HUES64 (cell line): ENCODE data around the gene DPP6.

Source experiments
- H3K27ac ChIP-seq: 2 replicates; pipeline ENCODE4 v1.7.0; 2013; ENCODE audit warnings: low read depth, low read length, inconsistent platforms
- H3K27me3 ChIP-seq: 2 replicates; pipeline ENCODE4 v1.6.1; 2013; ENCODE audit warnings: mild to moderate bottlenecking, low read length; ENCODE audit not compliant: insufficient read depth
- H3K36me3 ChIP-seq: 2 replicates; pipeline ENCODE4 v1.6.1; 2013; ENCODE audit warnings: mild to moderate bottlenecking, low read length; ENCODE audit not compliant: insufficient read depth
- H3K4me1 ChIP-seq: 2 replicates; pipeline ENCODE4 v1.6.1; 2013; ENCODE audit warnings: mild to moderate bottlenecking, low read length, moderate library complexity; ENCODE audit not compliant: insufficient read depth
- H3K4me3 ChIP-seq: 2 replicates; pipeline ENCODE4 v1.5.1; 2013; ENCODE audit warnings: mild to moderate bottlenecking, low read length, moderate library complexity
- H3K9ac ChIP-seq: 2 replicates; pipeline ENCODE4 v1.6.1; 2013; ENCODE audit warnings: mild to moderate bottlenecking, low read depth, low read length
- H3K9me3 ChIP-seq: 2 replicates; pipeline ENCODE4 v1.6.1; 2013; ENCODE audit warnings: low read depth, low read length; ENCODE audit not compliant: insufficient read depth
- WGBS: fragments of 150-250, 120-280 bp; methylation state at CpG from one replicate; pipeline ENCODE4 v1.1.7; 2013; ENCODE audit warnings: missing lambda C conversion rate; 5-methylcytosine and 5-hydroxymethylcytosine counted together

DPP6 gene

GRCh38 chr7:154841731-154842331, 789.6 kb downstream of the DPP6 start:
- no peak overlapping the region for H3K27ac ChIP-seq
- H3K27me3 ChIP-seq, result no peaks in the 10 kb centered on the region
- H3K4me1 ChIP-seq, result no peaks in the 10 kb centered on the region; the same call in 1 of the 2 replicates
- 88% methylated on average over 17 of the region's 18 CpGs for WGBS
- no peaks in the 10 kb centered on the region for H3K9me3 ChIP-seq
- no peaks in the 10 kb centered on the region for H3K36me3 ChIP-seq
- H3K4me3 ChIP-seq, result no peak overlapping the region
- no peak overlapping the region for H3K9ac ChIP-seq

- H3K36me3 ChIP-seq, result no peaks in the 10 kb centered on the region
- 90% methylated on average over 5 of the region's 6 CpGs for WGBS
- no peak overlapping the region for H3K27ac ChIP-seq
- H3K9me3 ChIP-seq, result no peaks in the 10 kb centered on the region
- no peak overlapping the region for H3K4me3 ChIP-seq
- no peaks in the 10 kb centered on the region for H3K27me3 ChIP-seq
- no peak overlapping the region for H3K9ac ChIP-seq
- no peaks in the 10 kb centered on the region; the same call in 1 of the 2 replicates for H3K4me1 ChIP-seq
Observed at GRCh38 chr7:154842591-154842990, 790.4 kb downstream of the DPP6 start.

- WGBS, result 95% methylated on average over 5 of the region's 5 CpGs
Observed at GRCh38 chr7:154843670-154844237, 791.6 kb downstream of the DPP6 start.

GRCh38 chr7:154844499-154844898, 792.3 kb downstream of the DPP6 start:
- Histone ChIP-seq H3K27ac (no peak overlapping the region), H3K4me3 (no peak overlapping the region), H3K36me3 (no peaks in the 10 kb centered on the region), H3K4me1 (no peaks in the 10 kb centered on the region; the same call in none of the 2 replicates), H3K9me3 (no peaks in the 10 kb centered on the region), H3K9ac (no peak overlapping the region), H3K27me3 (no peaks in the 10 kb centered on the region)
- WGBS, result 78% methylated on average over 4 of the region's 5 CpGs

More at GRCh38 chr7:154843670-154844237, 791.6 kb downstream of the DPP6 start:
- H3K4me1 ChIP-seq, result no peaks in the 10 kb centered on the region; the same call in none of the 2 replicates
- H3K27me3 ChIP-seq, result no peaks in the 10 kb centered on the region
- H3K9ac ChIP-seq, result no peak overlapping the region
- H3K27ac ChIP-seq, result no peak overlapping the region
- no peaks in the 10 kb centered on the region for H3K9me3 ChIP-seq
- no peaks in the 10 kb centered on the region for H3K36me3 ChIP-seq
- H3K4me3 ChIP-seq, result no peak overlapping the region

- Histone ChIP-seq H3K4me1 (no peaks in the 10 kb centered on the region; the same call in none of the 2 replicates), H3K4me3 (no peak overlapping the region), H3K9ac (no peak overlapping the region), H3K27me3 (no peaks in the 10 kb centered on the region), H3K9me3 (no peaks in the 10 kb centered on the region), H3K36me3 (no peaks in the 10 kb centered on the region), H3K27ac (no peak overlapping the region)
- 95% methylated on average over 5 of the region's 5 CpGs for WGBS
Observed at GRCh38 chr7:154844955-154845354, 792.8 kb downstream of the DPP6 start.

GRCh38 chr7:154848464-154848863, 796.3 kb downstream of the DPP6 start:
- no peak overlapping the region for H3K9ac ChIP-seq
- H3K4me3 ChIP-seq, result no peak overlapping the region
- WGBS, result 69% methylated on average over 2 of the region's 2 CpGs
- H3K9me3 ChIP-seq, result no peaks in the 10 kb centered on the region
- no peaks in the 10 kb centered on the region for H3K27me3 ChIP-seq
- no peaks in the 10 kb centered on the region for H3K36me3 ChIP-seq
- H3K4me1 ChIP-seq, result no peaks in the 10 kb centered on the region; the same call in 1 of the 2 replicates
- no peak overlapping the region for H3K27ac ChIP-seq

GRCh38 chr7:154852205-154852604, 800.0 kb downstream of the DPP6 start:
- Histone ChIP-seq H3K9me3 (no peaks in the 10 kb centered on the region), H3K27ac (no peak overlapping the region), H3K4me1 (no peaks in the 10 kb centered on the region; the same call in 1 of the 2 replicates), H3K9ac (no peak overlapping the region), H3K36me3 (no peaks in the 10 kb centered on the region), H3K27me3 (no peaks in the 10 kb centered on the region), H3K4me3 (no peak overlapping the region)
- 92% methylated on average over 4 of the region's 4 CpGs for WGBS

GRCh38 chr7:154853063-154853726, 801.0 kb downstream of the DPP6 start:
- WGBS, result 91% methylated on average over 8 of the region's 8 CpGs
- Histone ChIP-seq H3K36me3 (no peaks in the 10 kb centered on the region), H3K9me3 (no peaks in the 10 kb centered on the region), H3K27ac (no peak overlapping the region), H3K4me3 (no peak overlapping the region), H3K9ac (no peak overlapping the region), H3K4me1 (peaks cover 4% of the 10 kb centered on the region), H3K27me3 (no peaks in the 10 kb centered on the region)

GRCh38 chr7:154853727-154854095, 801.5 kb downstream of the DPP6 start:
- Histone ChIP-seq H3K9me3 (no peaks in the 10 kb centered on the region), H3K4me3 (no peak overlapping the region), H3K27ac (no peak overlapping the region), H3K4me1 (peaks cover 4% of the 10 kb centered on the region), H3K36me3 (no peaks in the 10 kb centered on the region), H3K9ac (no peak overlapping the region), H3K27me3 (no peaks in the 10 kb centered on the region)
- WGBS, result 90% methylated on average over 4 of the region's 4 CpGs

- Histone ChIP-seq H3K4me1 (peaks cover 4% of the 10 kb centered on the region; the same call in 1 of the 2 replicates), H3K27me3 (no peaks in the 10 kb centered on the region), H3K9ac (no peak overlapping the region), H3K4me3 (no peak overlapping the region), H3K36me3 (no peaks in the 10 kb centered on the region), H3K27ac (no peak overlapping the region), H3K9me3 (no peaks in the 10 kb centered on the region)
- WGBS, result 95% methylated on average over 14 of the region's 14 CpGs
Observed at GRCh38 chr7:154854836-154855235, 802.6 kb downstream of the DPP6 start.

- H3K27ac ChIP-seq, result no peak overlapping the region
- no peak overlapping the region for H3K4me3 ChIP-seq
- no peaks in the 10 kb centered on the region for H3K9me3 ChIP-seq
- H3K27me3 ChIP-seq, result no peaks in the 10 kb centered on the region
- H3K9ac ChIP-seq, result no peak overlapping the region
- WGBS, result 91% methylated on average over 12 of the region's 12 CpGs
- H3K4me1 ChIP-seq, result peaks cover 4% of the 10 kb centered on the region; the same call in 1 of the 2 replicates
- H3K36me3 ChIP-seq, result no peaks in the 10 kb centered on the region
Observed at GRCh38 chr7:154855366-154855765, 803.2 kb downstream of the DPP6 start.
